Colonic mucosa (tissue), 4 donors: ENCODE results near the gene CSRNP3. TPM values are rescaled to one million over a fixed set of nuclear protein-coding genes. Genes with fewer than 3 reads are reported as not detected.

ENCODE experiments used
- DNase-seq: peaks from one replicate; pipeline ENCODE4 v3.0.0-alpha.2; 2020
- H3K27ac ChIP-seq: fragments of 200-600 bp; one replicate; pipeline ENCODE4 v1.8.0; 2021
- H3K27me3 ChIP-seq: fragments of 200-600 bp; one replicate; pipeline ENCODE4 v1.8.0; 2021
- H3K36me3 ChIP-seq: fragments of 200-600 bp; one replicate; pipeline ENCODE4 v1.8.0; 2021
- H3K4me1 ChIP-seq: fragments of 200-600 bp; one replicate; pipeline ENCODE4 v1.8.0; 2021; ENCODE audit warnings: mild to moderate bottlenecking
- H3K4me3 ChIP-seq: fragments of 200-600 bp; one replicate; pipeline ENCODE4 v1.8.0; 2021
- H3K9ac ChIP-seq, 2 donors: one replicate each; pipeline ENCODE4 v1.7.0; 2013; ENCODE audit warnings: control low read depth in 2 of 2, low read depth in 2 of 2, low read length in 2 of 2
- H3K9me3 ChIP-seq: fragments of 200-600 bp; one replicate; pipeline ENCODE4 v1.8.0; 2021
- CTCF ChIP-seq: fragments of 200-600 bp; IDR thresholded peaks from one replicate; pipeline ENCODE4 v1.8.0; 2022; ENCODE audit warnings: antibody characterized with exemption, mild to moderate bottlenecking
- intact Hi-C: fragments of 100-400 bp; cut with DNase I; formaldehyde crosslinking; loops from one replicate; pipeline ENCODE4 v1.14.1; 2022
- total RNA-seq, 2 donors: library from RNA; stranded (reverse); fragmentation: NEBNext Ultra II Directional in 1 of 2; extraction: Animal tissue kit (Norgen Biotek cat#: 25700) in 1 of 2; gene quantifications; one replicate each; pipeline ENCODE4 v1.2.1, GENCODE V29; 2021
- donor health status: healthy.
- donor health status: DM: no; HTN: no; CAD: no.
- donor health status: DM: no; HTN: no; CAD: no.

Gene CSRNP3
- total RNA-seq, 2 donors from 2014 or later: 1.5 to 2.0 TPM

DNA sequence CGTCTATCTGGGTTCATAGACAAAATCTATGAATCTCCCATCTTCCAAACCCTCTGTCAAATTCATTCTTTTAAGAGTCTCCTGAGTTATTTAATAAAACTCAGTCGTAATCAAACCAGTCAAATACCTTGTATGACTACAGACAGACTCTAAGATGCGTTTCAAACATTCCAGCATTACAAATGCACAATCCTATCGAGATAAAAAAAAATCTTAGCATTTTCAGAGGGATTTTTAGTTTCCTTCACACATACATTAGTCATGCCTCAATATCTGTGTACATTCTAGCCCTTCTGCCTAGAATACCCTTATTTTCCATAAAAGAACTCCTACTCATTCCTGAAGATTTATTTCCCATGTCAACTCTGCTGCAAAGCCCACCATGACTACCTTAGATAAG is 96.5 kb downstream of the CSRNP3 start:
- intact Hi-C loops: no loop called here
- no peaks in the 10 kb centered on the region for H3K27me3 ChIP-seq
- no peaks in the 10 kb centered on the region for H3K36me3 ChIP-seq

GRCh38 chr2:165567273-165567672 is 97.8 kb downstream of the CSRNP3 start:
- no peaks in the 10 kb centered on the region for H3K36me3 ChIP-seq

More for the DNA sequence above, 96.5 kb downstream of the CSRNP3 start:
- Histone ChIP-seq H3K27ac (no peak overlapping the region), H3K9ac (no peak overlapping the region), H3K4me1 (no peaks in the 10 kb centered on the region), H3K9me3 (no peaks in the 10 kb centered on the region), H3K4me3 (no peak overlapping the region)
- TF ChIP-seq CTCF: no peak
- no peak for DNase-seq

DNA sequence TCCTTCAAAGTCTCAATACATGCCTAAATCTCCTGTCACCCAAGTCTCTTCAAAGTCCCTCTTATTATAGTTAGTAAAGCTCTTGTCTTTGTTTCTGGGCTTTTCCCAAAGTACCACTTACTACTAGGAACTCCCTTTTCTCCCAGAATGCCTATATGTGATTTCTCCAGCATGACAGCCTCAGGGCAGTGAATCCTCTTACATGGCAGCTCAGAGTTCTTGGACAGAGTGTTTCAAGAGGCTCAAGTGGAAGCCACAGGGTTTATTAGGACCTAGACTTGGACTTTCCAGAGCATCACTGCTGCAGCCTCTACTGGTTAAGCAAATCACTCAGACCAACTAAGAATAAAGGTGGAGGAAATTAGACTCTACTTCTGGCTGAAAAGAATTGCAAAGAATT is 98.9 kb downstream of the CSRNP3 start:
- DNase-seq: no peak
- no peak for TF ChIP-seq CTCF
- no peak overlapping the region for H3K4me3 ChIP-seq
- no peaks in the 10 kb centered on the region for H3K4me1 ChIP-seq
- no peaks in the 10 kb centered on the region for H3K9me3 ChIP-seq
- no peaks in the 10 kb centered on the region for H3K27me3 ChIP-seq
- H3K9ac ChIP-seq: no peak overlapping the region
- no peak overlapping the region for H3K27ac ChIP-seq
- intact Hi-C loops: no loop called here
- H3K36me3 ChIP-seq: no peaks in the 10 kb centered on the region

More at GRCh38 chr2:165567273-165567672, 97.8 kb downstream of the CSRNP3 start:
- TF ChIP-seq CTCF: no peak
- no peak overlapping the region for H3K9ac ChIP-seq
- no peak overlapping the region for H3K27ac ChIP-seq
- H3K4me1 ChIP-seq: no peaks in the 10 kb centered on the region
- H3K27me3 ChIP-seq: no peaks in the 10 kb centered on the region
- no peaks in the 10 kb centered on the region for H3K9me3 ChIP-seq
- no peak for DNase-seq
- intact Hi-C loops: no loop called here
- no peak overlapping the region for H3K4me3 ChIP-seq

- TF ChIP-seq CTCF: no peak
- Histone ChIP-seq H3K9me3 (no peaks in the 10 kb centered on the region), H3K4me1 (no peaks in the 10 kb centered on the region), H3K4me3 (no peak overlapping the region), H3K9ac (no peak overlapping the region), H3K27me3 (no peaks in the 10 kb centered on the region), H3K36me3 (no peaks in the 10 kb centered on the region), H3K27ac (no peak overlapping the region)
- intact Hi-C loops: no loop called here
- DNase-seq: no peak
Observed at GRCh38 chr2:165571477-165571876, 102.0 kb downstream of the CSRNP3 start.

DNA sequence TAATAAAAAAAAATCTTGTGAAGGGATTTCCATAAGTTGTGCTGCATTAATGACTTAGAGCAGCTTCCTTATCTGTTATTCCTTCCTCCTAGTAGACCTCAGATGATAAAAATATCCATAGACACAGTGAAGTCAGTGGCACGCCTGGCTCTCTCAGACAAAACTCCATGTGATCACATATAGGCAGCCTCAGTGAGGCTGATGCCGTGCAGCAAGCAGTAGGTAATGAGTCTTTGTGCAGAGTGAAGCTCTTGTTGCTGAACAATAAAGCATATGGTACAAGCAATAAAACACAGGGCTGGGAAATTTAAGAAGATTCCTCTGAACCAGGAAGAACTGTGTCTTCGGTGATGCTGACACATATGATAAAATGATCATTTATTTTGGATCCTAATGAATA is 102.7 kb downstream of the CSRNP3 start:
- no peak overlapping the region for H3K4me3 ChIP-seq
- no peaks in the 10 kb centered on the region for H3K9me3 ChIP-seq
- H3K4me1 ChIP-seq: no peaks in the 10 kb centered on the region
- no peak overlapping the region for H3K27ac ChIP-seq
- TF ChIP-seq CTCF: no peak
- DNase-seq: no peak
- no peak overlapping the region for H3K9ac ChIP-seq
- intact Hi-C loops: no loop called here
- H3K36me3 ChIP-seq: no peaks in the 10 kb centered on the region
- no peaks in the 10 kb centered on the region for H3K27me3 ChIP-seq
